Sigmoid colon (tissue), 4 donors: ENCODE data around the gene NISCH.

ENCODE experiments used
- EP300 ChIP-seq, 4 donors: sonication (generic); formaldehyde crosslinking; IDR thresholded peaks; one replicate each; pipeline ENCODE4 v1.6.1; 2017; ENCODE audit warnings: antibody characterized with exemption in 4 of 4
- POLR2A ChIP-seq, 2 donors: fragments of 450-650 bp; IDR thresholded peaks; one replicate each; pipeline ENCODE4 v1.6.1; 2016; ENCODE audit warnings: antibody characterized with exemption in 2 of 2, mild to moderate bottlenecking in 2 of 2, moderate library complexity in 2 of 2
- POLR2AphosphoS5 ChIP-seq, 4 donors: sonication (generic); formaldehyde crosslinking; IDR thresholded peaks; one replicate each; pipeline ENCODE4 v1.6.1; 2017; ENCODE audit warnings: antibody characterized with exemption in 4 of 4
- TF ChIP-seq, protein P1 (sequence below), 4 experiments: fragments of 450-650 bp in 3 of 4; fragments of 200-600 bp in 1 of 4; IDR thresholded peaks; one replicate each; pipeline ENCODE4 v1.5.1; 2016 to 2019; ENCODE audit warnings: antibody characterized with exemption in 4 of 4, mild to moderate bottlenecking in 3 of 4, moderate library complexity in 2 of 4

GRCh38 chr3:52450489-52451236 is 4.7 kb upstream of the NISCH start:
- TF ChIP-seq, protein P1, sequence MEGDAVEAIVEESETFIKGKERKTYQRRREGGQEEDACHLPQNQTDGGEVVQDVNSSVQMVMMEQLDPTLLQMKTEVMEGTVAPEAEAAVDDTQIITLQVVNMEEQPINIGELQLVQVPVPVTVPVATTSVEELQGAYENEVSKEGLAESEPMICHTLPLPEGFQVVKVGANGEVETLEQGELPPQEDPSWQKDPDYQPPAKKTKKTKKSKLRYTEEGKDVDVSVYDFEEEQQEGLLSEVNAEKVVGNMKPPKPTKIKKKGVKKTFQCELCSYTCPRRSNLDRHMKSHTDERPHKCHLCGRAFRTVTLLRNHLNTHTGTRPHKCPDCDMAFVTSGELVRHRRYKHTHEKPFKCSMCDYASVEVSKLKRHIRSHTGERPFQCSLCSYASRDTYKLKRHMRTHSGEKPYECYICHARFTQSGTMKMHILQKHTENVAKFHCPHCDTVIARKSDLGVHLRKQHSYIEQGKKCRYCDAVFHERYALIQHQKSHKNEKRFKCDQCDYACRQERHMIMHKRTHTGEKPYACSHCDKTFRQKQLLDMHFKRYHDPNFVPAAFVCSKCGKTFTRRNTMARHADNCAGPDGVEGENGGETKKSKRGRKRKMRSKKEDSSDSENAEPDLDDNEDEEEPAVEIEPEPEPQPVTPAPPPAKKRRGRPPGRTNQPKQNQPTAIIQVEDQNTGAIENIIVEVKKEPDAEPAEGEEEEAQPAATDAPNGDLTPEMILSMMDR (IDR thresholded peaks at IDR 0.05): no peak
- TF ChIP-seq EP300 (IDR thresholded peaks at IDR 0.05) (no peak), POLR2A (IDR thresholded peaks at IDR 0.05) (no peak), POLR2AphosphoS5 (IDR thresholded peaks at IDR 0.05) (no peak)
